Progenitor cell of endocrine pancreas (in vitro differentiated cells): ENCODE results near the gene ADAMTS2. TPM values are rescaled to one million over a fixed set of nuclear protein-coding genes. Genes with fewer than 3 reads are reported as not detected.

Experiments
- DNase-seq: peaks from one replicate; pipeline ENCODE4 v3.0.0; 2021; ENCODE audit warnings: low spot score; ENCODE audit not compliant: unreplicated experiment
- H3K27ac Mint-ChIP-seq: 2 replicates; pipeline ENCODE4 v1.8.0; 2021; ENCODE audit warnings: mild to moderate bottlenecking, moderate library complexity, mixed read lengths
- H3K27me3 Mint-ChIP-seq: 2 replicates; pipeline ENCODE4 v1.8.0; 2021; ENCODE audit warnings: mixed read lengths
- H3K36me3 Mint-ChIP-seq: 2 replicates; pipeline ENCODE4 v1.8.0; 2022; ENCODE audit warnings: mixed read lengths; ENCODE audit not compliant: insufficient read depth
- H3K4me1 Mint-ChIP-seq: 2 replicates; pipeline ENCODE4 v1.8.0; 2021; ENCODE audit warnings: low read depth, mixed read lengths
- H3K4me3 Mint-ChIP-seq: 2 replicates; pipeline ENCODE4 v1.8.0; 2021; ENCODE audit warnings: low read depth, mild to moderate bottlenecking, moderate library complexity, mixed read lengths
- H3K9me3 Mint-ChIP-seq: 2 replicates; pipeline ENCODE4 v1.8.0; 2021; ENCODE audit warnings: low read depth, mixed read lengths
- total RNA-seq: library from RNA; stranded (reverse); gene quantifications from 2 replicates; pipeline ENCODE4 v1.2.1, GENCODE V29; 2021
- TF ChIP-seq, protein P1 (sequence below): fragments of 200-600 bp; sonication (generic); IDR thresholded peaks from one replicate; pipeline ENCODE4 v1.5.0; 2021; ENCODE audit warnings: antibody characterized with exemption, mild to moderate bottlenecking; ENCODE audit not compliant: unreplicated experiment

ADAMTS2 gene
- total RNA-seq, 1 donor from 2014 or later = 2.5 TPM

DNA sequence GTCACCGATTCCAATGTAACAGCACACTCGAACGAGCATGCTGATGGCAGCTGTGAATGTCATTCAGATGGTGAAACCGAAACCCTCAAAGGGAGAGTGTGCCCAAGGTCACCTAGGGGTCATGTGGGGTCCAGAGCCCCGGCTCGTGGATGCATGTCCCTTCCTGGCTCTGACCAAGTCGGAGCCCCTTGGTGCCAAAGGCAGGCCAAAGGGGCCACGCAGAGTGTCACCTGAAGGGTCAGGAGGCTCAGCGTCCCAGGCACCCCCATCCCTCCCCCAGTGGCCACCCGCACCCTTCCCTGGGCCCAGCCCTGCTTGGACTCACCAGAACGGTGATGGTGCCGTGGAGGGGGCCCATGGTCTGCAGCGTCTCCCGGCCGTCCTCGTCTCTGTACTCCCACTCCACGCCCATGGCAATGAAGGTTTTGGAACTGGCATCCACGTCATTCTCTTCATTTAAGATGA, 215.6 kb downstream of the ADAMTS2 start:
- DNase-seq = no peak
- no peaks in the 10 kb centered on the region for H3K36me3 Mint-ChIP-seq
- no peak overlapping the region for H3K27ac Mint-ChIP-seq
- TF ChIP-seq, protein P1, sequence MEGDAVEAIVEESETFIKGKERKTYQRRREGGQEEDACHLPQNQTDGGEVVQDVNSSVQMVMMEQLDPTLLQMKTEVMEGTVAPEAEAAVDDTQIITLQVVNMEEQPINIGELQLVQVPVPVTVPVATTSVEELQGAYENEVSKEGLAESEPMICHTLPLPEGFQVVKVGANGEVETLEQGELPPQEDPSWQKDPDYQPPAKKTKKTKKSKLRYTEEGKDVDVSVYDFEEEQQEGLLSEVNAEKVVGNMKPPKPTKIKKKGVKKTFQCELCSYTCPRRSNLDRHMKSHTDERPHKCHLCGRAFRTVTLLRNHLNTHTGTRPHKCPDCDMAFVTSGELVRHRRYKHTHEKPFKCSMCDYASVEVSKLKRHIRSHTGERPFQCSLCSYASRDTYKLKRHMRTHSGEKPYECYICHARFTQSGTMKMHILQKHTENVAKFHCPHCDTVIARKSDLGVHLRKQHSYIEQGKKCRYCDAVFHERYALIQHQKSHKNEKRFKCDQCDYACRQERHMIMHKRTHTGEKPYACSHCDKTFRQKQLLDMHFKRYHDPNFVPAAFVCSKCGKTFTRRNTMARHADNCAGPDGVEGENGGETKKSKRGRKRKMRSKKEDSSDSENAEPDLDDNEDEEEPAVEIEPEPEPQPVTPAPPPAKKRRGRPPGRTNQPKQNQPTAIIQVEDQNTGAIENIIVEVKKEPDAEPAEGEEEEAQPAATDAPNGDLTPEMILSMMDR = no peak
- H3K4me3 Mint-ChIP-seq = no peak overlapping the region
- no peaks in the 10 kb centered on the region for H3K9me3 Mint-ChIP-seq
- H3K27me3 Mint-ChIP-seq = no peaks in the 10 kb centered on the region
- H3K4me1 Mint-ChIP-seq = no peaks in the 10 kb centered on the region

DNA sequence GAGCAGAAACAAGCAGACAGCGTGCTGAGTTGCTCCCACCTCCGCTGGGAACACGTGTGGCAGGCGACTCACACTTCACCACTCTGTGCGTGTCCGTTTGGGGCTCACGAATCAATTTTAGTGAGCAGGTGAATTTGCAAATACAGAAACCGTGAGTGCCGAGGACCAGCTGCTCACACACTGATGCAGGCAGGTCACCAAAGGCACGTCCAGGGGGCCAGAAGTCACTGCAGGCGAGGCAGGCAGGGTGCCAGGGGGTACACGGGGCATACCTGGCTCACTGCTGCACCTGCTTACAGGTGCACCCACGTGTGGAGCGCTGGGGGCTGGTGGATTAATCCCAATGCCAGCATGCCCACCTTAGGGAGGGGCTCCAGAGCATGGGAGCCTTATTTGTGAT, 216.3 kb downstream of the ADAMTS2 start:
- H3K4me3 Mint-ChIP-seq = no peak overlapping the region
- no peaks in the 10 kb centered on the region for H3K27me3 Mint-ChIP-seq
- H3K4me1 Mint-ChIP-seq = no peaks in the 10 kb centered on the region
- H3K27ac Mint-ChIP-seq = no peak overlapping the region
- TF ChIP-seq, protein P1 = no peak
- DNase-seq = no peak
- no peaks in the 10 kb centered on the region for H3K36me3 Mint-ChIP-seq
- H3K9me3 Mint-ChIP-seq = no peaks in the 10 kb centered on the region

DNA sequence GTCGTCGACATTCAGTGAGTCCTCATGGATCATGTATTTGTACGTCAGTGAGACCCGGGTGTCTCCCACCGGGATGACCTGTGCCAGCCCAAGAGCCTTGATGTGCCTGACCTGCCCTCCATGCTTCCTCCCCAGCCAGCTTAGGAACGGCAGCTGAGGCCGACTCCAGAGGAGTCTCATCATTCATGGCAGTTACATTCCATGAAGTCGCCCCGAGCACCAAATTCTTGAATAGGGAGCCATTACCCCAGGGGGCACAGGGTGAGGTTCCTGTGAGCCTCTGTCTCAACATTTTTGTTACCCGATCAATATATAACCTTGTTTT, 217.3 kb downstream of the ADAMTS2 start:
- TF ChIP-seq, protein P1 = no peak
- H3K4me3 Mint-ChIP-seq = no peak overlapping the region
- H3K9me3 Mint-ChIP-seq = no peaks in the 10 kb centered on the region
- H3K4me1 Mint-ChIP-seq = no peaks in the 10 kb centered on the region
- no peaks in the 10 kb centered on the region for H3K36me3 Mint-ChIP-seq
- DNase-seq = no peak
- H3K27ac Mint-ChIP-seq = no peak overlapping the region
- no peaks in the 10 kb centered on the region for H3K27me3 Mint-ChIP-seq

DNA sequence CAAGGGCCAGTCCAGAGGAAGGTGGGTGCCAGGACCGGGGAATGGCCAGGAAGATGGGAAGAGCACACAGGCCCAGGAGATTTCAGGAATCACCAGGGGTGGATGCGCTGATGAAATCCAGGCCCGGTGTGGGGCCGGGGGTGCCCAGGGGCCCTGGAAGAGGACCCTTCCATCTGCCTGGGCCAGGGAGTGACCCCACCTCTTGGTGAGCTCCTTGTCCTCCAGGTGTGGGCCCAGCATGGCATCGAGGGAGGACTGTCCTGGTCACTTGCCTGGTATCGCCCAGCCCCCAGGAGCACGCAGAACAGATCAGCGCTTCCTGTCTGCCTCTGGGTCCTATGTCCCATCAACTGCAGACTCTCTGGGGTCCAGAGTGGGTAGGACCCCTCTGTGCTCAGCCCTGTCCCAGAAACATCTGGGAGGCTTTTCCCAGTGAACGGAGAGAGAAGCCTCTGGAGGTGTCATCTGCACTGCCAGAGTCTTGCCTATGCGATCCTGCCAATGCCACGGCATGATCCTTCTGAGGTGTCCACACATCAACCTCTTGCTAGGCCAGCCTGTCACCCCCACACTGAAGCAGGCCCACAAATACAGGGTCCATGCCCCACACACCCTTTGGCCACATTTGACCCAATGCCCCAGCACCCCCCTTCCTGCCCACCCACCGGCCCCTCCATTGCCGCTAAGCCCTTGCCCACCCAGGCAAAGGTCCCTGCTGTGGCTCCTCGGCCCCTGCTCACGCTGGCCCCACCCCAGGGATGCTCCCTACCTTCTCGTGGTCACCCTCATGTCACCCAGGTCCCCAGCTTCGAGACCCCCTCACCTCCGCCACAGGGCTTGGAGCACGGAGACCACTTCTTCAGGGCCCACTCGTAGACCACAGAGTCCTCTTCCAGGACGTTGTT, 217.9 kb downstream of the ADAMTS2 start:
- Mint-ChIP-seq H3K27ac (no peak overlapping the region), H3K36me3 (no peaks in the 10 kb centered on the region), H3K27me3 (no peaks in the 10 kb centered on the region), H3K4me1 (no peaks in the 10 kb centered on the region), H3K4me3 (no peak overlapping the region), H3K9me3 (no peaks in the 10 kb centered on the region)
- TF ChIP-seq, protein P1 = no peak
- no peak for DNase-seq

DNA sequence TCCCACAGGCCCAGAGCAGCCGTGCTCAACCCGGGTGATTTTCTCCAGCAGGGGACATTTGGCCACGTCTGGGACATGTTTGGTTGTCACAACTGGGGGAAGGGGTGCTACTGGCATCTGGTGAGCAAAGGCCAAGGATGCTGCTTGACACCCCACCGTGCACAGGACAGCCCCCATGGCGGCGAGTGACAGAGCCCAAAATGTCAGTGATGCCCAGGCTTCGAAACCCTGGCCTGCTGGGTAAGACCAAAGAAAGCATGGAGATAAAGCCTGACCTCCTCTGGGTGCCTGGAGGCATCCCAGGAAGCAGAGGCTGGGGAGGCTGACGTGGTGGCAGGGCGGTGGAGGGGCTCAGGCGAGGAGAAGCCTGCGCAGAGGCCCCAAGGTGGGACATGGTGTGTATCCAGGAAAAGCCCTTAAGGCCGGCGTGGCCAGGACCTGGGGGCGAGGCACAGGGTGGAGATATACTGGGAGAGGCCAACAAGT, 218.7 kb downstream of the ADAMTS2 start:
- no peaks in the 10 kb centered on the region for H3K4me1 Mint-ChIP-seq
- H3K36me3 Mint-ChIP-seq = no peaks in the 10 kb centered on the region
- H3K9me3 Mint-ChIP-seq = no peaks in the 10 kb centered on the region
- H3K27ac Mint-ChIP-seq = no peak overlapping the region
- TF ChIP-seq, protein P1 = no peak
- H3K27me3 Mint-ChIP-seq = no peaks in the 10 kb centered on the region
- DNase-seq = no peak
- H3K4me3 Mint-ChIP-seq = no peak overlapping the region
